Vagina (tissue), 2 donors: ENCODE results near the gene SCAF1.

Experiments
- POLR2A ChIP-seq, 2 donors: fragments of 450-650 bp; IDR thresholded peaks; one replicate each; pipeline ENCODE4 v1.6.1; 2017; ENCODE audit warnings: antibody characterized with exemption in 2 of 2, mild to moderate bottlenecking in 2 of 2, moderate library complexity in 2 of 2
- POLR2AphosphoS5 ChIP-seq, 2 donors: sonication (generic); formaldehyde crosslinking; IDR thresholded peaks; one replicate each; pipeline ENCODE4 v1.9.0; 2017; ENCODE audit warnings: antibody characterized with exemption in 2 of 2, mild to moderate bottlenecking in 2 of 2, low read depth in 1 of 2; ENCODE audit not compliant: insufficient read depth in 1 of 2
- TF ChIP-seq, protein P1 (sequence below), 3 experiments: fragments of 450-650 bp in 2 of 3; fragments of 200-600 bp in 1 of 3; sonication (generic) in 1 of 3; IDR thresholded peaks; one replicate each; pipeline ENCODE4 v1.5.1; 2017 to 2019; ENCODE audit warnings: antibody characterized with exemption in 3 of 3, mild to moderate bottlenecking in 2 of 3, moderate library complexity in 2 of 3

DNA sequence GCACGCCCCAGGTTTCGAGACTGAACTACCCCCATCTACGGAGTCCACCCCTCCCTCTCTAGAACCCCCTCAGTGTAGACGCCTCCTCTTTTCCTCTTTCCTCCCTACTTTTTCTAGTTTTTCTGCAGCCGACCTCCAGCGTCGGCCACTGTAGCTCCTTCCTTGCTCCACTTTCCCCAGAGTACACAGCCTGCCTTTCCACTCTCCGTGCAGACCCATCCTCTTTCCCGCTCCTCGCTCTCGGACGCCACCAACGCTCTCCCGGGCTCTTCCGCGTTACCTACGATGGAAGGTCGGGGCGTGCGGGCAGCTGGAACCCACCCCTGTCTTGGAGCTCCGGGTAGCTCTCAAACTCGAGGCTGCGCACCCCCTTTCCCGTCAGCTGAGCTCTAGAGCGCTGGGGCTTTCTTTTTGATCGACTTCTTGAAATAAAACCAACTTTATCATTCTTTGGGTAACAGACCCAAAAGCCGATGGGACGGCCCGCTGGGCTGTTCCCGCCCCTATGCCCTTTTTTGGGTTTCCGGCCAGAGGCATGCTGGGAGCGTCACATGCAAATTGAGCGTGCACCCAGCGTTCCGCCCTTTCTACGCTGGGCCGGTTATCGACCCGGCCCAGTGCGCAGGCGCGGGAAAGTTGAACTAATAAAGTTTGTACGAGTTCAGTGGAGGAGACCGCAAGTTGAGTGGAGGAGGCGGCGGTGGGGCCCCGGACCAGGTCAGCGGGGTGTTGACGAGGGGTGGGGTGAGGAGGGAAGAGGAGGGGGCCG, 23.5 kb downstream of the SCAF1 start, which contains the start of the genes BCL2L12 and IRF3:
- TF ChIP-seq, protein P1, sequence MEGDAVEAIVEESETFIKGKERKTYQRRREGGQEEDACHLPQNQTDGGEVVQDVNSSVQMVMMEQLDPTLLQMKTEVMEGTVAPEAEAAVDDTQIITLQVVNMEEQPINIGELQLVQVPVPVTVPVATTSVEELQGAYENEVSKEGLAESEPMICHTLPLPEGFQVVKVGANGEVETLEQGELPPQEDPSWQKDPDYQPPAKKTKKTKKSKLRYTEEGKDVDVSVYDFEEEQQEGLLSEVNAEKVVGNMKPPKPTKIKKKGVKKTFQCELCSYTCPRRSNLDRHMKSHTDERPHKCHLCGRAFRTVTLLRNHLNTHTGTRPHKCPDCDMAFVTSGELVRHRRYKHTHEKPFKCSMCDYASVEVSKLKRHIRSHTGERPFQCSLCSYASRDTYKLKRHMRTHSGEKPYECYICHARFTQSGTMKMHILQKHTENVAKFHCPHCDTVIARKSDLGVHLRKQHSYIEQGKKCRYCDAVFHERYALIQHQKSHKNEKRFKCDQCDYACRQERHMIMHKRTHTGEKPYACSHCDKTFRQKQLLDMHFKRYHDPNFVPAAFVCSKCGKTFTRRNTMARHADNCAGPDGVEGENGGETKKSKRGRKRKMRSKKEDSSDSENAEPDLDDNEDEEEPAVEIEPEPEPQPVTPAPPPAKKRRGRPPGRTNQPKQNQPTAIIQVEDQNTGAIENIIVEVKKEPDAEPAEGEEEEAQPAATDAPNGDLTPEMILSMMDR (IDR thresholded peaks at IDR 0.05), result no peak
- peak; percentile 99 to 100 for TF ChIP-seq POLR2AphosphoS5 (IDR thresholded peaks at IDR 0.05; ENCODE audit: insufficient read depth in 1 of 2, low read depth in 1 of 2)
- peak in 1 of 2 donors; percentile 85 for TF ChIP-seq POLR2A (IDR thresholded peaks at IDR 0.05)
